ENCODE measurements around the gene SGPP1.

SGPP1 gene

DNA sequence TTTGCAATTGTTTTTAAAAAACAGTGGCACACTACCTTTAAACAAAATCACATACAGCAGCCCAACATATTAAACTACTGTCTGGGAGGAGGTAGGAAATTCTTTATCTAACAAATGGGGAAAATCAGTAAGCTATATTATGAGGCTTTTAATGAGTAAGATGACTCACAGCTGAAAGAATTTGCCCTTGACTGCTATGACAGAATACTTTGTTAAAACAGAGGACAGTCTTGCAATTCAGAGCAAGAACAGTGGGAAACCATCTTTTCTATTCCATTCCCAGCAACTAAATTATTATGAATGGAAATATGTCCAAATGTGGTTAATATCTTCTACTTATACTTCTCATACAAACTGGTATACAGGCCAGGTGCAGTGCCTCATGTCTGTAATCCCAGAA lies 49.2 kb upstream of the SGPP1 start (continued):
- TF ChIP-seq, protein P1, sequence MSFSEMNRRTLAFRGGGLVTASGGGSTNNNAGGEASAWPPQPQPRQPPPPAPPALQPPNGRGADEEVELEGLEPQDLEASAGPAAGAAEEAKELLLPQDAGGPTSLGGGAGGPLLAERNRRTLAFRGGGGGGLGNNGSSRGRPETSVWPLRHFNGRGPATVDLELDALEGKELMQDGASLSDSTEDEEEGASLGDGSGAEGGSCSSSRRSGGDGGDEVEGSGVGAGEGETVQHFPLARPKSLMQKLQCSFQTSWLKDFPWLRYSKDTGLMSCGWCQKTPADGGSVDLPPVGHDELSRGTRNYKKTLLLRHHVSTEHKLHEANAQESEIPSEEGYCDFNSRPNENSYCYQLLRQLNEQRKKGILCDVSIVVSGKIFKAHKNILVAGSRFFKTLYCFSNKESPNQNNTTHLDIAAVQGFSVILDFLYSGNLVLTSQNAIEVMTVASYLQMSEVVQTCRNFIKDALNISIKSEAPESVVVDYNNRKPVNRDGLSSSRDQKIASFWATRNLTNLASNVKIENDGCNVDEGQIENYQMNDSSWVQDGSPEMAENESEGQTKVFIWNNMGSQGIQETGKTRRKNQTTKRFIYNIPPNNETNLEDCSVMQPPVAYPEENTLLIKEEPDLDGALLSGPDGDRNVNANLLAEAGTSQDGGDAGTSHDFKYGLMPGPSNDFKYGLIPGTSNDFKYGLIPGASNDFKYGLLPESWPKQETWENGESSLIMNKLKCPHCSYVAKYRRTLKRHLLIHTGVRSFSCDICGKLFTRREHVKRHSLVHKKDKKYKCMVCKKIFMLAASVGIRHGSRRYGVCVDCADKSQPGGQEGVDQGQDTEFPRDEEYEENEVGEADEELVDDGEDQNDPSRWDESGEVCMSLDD (tag by site-specific recombination; IDR thresholded peaks at IDR 0.05): no peak
- TF ChIP-seq, protein P2, sequence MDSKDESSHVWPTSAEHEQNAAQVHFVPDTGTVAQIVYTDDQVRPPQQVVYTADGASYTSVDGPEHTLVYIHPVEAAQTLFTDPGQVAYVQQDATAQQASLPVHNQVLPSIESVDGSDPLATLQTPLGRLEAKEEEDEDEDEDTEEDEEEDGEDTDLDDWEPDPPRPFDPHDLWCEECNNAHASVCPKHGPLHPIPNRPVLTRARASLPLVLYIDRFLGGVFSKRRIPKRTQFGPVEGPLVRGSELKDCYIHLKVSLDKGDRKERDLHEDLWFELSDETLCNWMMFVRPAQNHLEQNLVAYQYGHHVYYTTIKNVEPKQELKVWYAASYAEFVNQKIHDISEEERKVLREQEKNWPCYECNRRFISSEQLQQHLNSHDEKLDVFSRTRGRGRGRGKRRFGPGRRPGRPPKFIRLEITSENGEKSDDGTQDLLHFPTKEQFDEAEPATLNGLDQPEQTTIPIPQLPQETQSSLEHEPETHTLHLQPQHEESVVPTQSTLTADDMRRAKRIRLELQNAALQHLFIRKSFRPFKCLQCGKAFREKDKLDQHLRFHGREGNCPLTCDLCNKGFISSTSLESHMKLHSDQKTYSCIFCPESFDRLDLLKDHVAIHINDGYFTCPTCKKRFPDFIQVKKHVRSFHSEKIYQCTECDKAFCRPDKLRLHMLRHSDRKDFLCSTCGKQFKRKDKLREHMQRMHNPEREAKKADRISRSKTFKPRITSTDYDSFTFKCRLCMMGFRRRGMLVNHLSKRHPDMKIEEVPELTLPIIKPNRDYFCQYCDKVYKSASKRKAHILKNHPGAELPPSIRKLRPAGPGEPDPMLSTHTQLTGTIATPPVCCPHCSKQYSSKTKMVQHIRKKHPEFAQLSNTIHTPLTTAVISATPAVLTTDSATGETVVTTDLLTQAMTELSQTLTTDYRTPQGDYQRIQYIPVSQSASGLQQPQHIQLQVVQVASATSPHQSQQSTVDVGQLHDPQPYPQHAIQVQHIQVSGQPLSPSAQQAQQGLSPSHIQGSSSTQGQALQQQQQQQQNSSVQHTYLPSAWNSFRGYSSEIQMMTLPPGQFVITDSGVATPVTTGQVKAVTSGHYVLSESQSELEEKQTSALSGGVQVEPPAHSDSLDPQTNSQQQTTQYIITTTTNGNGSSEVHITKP (tag by site-specific recombination; IDR thresholded peaks at IDR 0.05): 0 out of 2 replicates have a peak, but pooled peaks have one; percentile 18
- TF ChIP-seq KLF10 (tag by site-specific recombination; IDR thresholded peaks at IDR 0.05): no peak

DNA sequence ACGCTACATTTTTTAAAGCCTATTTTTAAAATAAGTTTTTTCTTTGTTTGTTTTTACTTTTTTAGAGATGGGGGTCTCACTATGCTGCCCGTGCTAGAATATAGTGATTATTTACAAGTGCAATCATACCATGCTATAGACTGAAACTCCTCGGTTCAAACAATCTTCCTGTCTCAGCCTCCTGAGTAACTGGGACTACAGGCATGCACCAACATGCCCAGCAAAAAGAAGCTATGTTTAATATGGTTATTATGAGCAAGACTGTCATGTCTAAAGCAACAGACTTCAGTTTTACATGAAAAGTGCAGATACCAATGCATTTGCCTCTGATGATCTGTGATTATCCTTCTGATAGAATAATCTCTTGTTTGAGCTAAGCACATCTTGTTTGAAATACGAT lies 45.6 kb upstream of the SGPP1 start:
- CTCF ChIA-PET: interaction anchor here (1.6 kb wide), 1 partner anchor 37 kb away, joined by 3 read pairs; no protein-coding TSS in a partner anchor
- H3K4me1 ChIP-seq (ENCODE audit: control insufficient read depth, insufficient read depth, low read length): no peaks in the 10 kb centered on the region; the same call in 1 of the 2 replicates
- POLR2A ChIA-PET: no interaction called here

DNA sequence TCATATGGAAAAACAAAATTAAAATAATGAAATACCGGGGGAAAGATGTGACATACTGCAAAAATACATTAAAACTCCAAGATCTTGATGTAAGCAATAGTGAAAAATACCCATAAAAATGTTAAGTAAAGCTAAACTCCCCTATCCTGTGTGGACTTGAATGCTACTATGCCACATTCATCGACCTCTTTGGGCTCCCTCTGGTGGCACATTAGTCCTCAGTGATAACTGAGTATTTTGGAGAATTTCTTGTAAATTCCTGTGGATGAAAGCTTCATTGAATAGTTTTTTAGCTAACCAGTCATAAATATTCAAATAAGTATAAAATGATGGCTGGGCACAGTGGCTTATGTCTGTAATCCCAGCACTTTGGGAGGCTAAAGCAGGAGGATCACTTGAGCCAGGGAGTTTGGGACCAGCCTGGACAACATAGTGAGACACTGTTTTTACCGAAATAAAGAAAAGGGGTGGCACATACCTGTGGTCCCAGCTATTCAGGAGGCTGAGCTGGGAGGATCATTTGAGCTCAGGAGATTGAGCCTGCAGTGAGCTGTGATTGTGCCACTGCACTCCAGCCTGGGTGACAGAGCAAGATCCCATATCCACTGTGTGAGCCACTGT lies 42.4 kb upstream of the SGPP1 start:
- H3K4me3 ChIP-seq (ENCODE audit: low read depth, low read length): no peak overlapping the region
- no peak overlapping the region for H3K27ac ChIP-seq (ENCODE audit: extremely low read depth, low read depth, low read length)
- POLR2A ChIA-PET: interaction anchor here (0.7 kb wide), 1 partner anchor 226 kb away, joined by 3 read pairs; no protein-coding TSS in a partner anchor
- H3K9me3 ChIP-seq (ENCODE audit: control insufficient read depth, insufficient read depth, low read depth, low read length): no peaks in the 10 kb centered on the region
- H3K4me1 ChIP-seq (ENCODE audit: control insufficient read depth, insufficient read depth, low read length): no peaks in the 10 kb centered on the region; the same call in 1 of the 2 replicates
- TF ChIP-seq, protein P3, sequence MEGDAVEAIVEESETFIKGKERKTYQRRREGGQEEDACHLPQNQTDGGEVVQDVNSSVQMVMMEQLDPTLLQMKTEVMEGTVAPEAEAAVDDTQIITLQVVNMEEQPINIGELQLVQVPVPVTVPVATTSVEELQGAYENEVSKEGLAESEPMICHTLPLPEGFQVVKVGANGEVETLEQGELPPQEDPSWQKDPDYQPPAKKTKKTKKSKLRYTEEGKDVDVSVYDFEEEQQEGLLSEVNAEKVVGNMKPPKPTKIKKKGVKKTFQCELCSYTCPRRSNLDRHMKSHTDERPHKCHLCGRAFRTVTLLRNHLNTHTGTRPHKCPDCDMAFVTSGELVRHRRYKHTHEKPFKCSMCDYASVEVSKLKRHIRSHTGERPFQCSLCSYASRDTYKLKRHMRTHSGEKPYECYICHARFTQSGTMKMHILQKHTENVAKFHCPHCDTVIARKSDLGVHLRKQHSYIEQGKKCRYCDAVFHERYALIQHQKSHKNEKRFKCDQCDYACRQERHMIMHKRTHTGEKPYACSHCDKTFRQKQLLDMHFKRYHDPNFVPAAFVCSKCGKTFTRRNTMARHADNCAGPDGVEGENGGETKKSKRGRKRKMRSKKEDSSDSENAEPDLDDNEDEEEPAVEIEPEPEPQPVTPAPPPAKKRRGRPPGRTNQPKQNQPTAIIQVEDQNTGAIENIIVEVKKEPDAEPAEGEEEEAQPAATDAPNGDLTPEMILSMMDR (tag by site-specific recombination; IDR thresholded peaks at IDR 0.05): 0 out of 2 replicates have a peak, but pooled peaks have one; percentile 24
- TF ChIP-seq SCRT2 (tag by site-specific recombination; IDR thresholded peaks at IDR 0.05): no peak
- TF ChIP-seq, protein P4, sequence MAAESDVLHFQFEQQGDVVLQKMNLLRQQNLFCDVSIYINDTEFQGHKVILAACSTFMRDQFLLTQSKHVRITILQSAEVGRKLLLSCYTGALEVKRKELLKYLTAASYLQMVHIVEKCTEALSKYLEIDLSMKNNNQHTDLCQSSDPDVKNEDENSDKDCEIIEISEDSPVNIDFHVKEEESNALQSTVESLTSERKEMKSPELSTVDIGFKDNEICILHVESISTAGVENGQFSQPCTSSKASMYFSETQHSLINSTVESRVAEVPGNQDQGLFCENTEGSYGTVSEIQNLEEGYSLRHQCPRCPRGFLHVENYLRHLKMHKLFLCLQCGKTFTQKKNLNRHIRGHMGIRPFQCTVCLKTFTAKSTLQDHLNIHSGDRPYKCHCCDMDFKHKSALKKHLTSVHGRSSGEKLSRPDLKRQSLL (tag by site-specific recombination; IDR thresholded peaks at IDR 0.05): no peak
- H3K36me3 ChIP-seq (ENCODE audit: control insufficient read depth in 2 of 2, insufficient read depth in 1 of 2, low read length in 2 of 2): no peaks in the 10 kb centered on the region
- CTCF ChIA-PET: interaction anchor here (0.6 to 1.4 kb wide), 22 partner anchors 9 to 1608 kb away, joined by 3 to 9 read pairs (median 3); partner anchors contain the start of gene WDR89

More for the DNA sequence above, 45.6 kb upstream of the SGPP1 start:
- TF ChIP-seq ZNF121 (tag by site-specific recombination; IDR thresholded peaks at IDR 0.05) (0 out of 2 replicates have a peak, but pooled peaks have one; percentile 9), ZNF37A (tag by site-specific recombination; IDR thresholded peaks at IDR 0.05) (no peak)
- Histone ChIP-seq H3K4me3 (ENCODE audit: low read depth, low read length) (no peak overlapping the region), H3K36me3 (ENCODE audit: control insufficient read depth in 2 of 2, insufficient read depth in 1 of 2, low read length in 2 of 2) (no peaks in the 10 kb centered on the region), H3K27ac (ENCODE audit: extremely low read depth, low read depth, low read length) (no peak overlapping the region), H3K9me3 (ENCODE audit: control insufficient read depth, insufficient read depth, low read depth, low read length) (no peaks in the 10 kb centered on the region)

GRCh38 chr14:63766611-63767010 lies 38.7 kb upstream of the SGPP1 start:
- no peak for TF ChIP-seq ZFP37 (tag by site-specific recombination; IDR thresholded peaks at IDR 0.05)
- no peak for TF ChIP-seq SCRT2 (tag by site-specific recombination; IDR thresholded peaks at IDR 0.05)
- no peak for TF ChIP-seq ZNF791 (tag by site-specific recombination; IDR thresholded peaks at IDR 0.05)
- TF ChIP-seq ZBTB21 (tag by site-specific recombination; IDR thresholded peaks at IDR 0.05): no peak
- TF ChIP-seq ZNF629 (tag by site-specific recombination; IDR thresholded peaks at IDR 0.05): no peak
- no peak for TF ChIP-seq ZNF341 (tag by site-specific recombination; IDR thresholded peaks at IDR 0.05; ENCODE audit: low read depth)
- no peak for TF ChIP-seq ZFP41 (tag by site-specific recombination; IDR thresholded peaks at IDR 0.05; ENCODE audit: borderline replicate concordance)
- no peak for TF ChIP-seq ZNF37A (tag by site-specific recombination; IDR thresholded peaks at IDR 0.05)
- CTCF ChIA-PET: no interaction called here
- Histone ChIP-seq H3K36me3 (ENCODE audit: control insufficient read depth in 2 of 2, insufficient read depth in 1 of 2, low read length in 2 of 2) (no peaks in the 10 kb centered on the region), H3K4me3 (ENCODE audit: low read depth, low read length) (no peak overlapping the region), H3K9me3 (ENCODE audit: control insufficient read depth, insufficient read depth, low read depth, low read length) (no peaks in the 10 kb centered on the region), H3K4me1 (ENCODE audit: control insufficient read depth, insufficient read depth, low read length) (no peaks in the 10 kb centered on the region), H3K27ac (ENCODE audit: extremely low read depth, low read depth, low read length) (no peak overlapping the region)
- POLR2A ChIA-PET: interaction anchor here (0.7 kb wide), 1 partner anchor 25 kb away, joined by 4 read pairs; no protein-coding TSS in a partner anchor

Data from HEK293 (cell line).